Hepatocyte (in vitro differentiated cells): ENCODE results near the gene FOLR3.

Experiments
- CTCF ChIP-seq: fragments of 200-600 bp; sonication (generic); IDR thresholded peaks from 2 replicates; pipeline ENCODE4 v1.5.1; 2016; ENCODE audit warnings: antibody characterized with exemption, mild to moderate bottlenecking; ENCODE audit not compliant: poor library complexity
- EZH2 ChIP-seq: fragments of 200-600 bp; sonication (generic); IDR thresholded peaks from 2 replicates; pipeline ENCODE4 v1.6.1; 2016; ENCODE audit warnings: antibody characterized with exemption, mild to moderate bottlenecking, borderline replicate concordance

- TF ChIP-seq CTCF (no peak), EZH2 (no peak)
These were observed 21.0 kb upstream of the FOLR3 start for GRCh38 chr11:72114570-72114969.
